Naive thymus-derived CD4-positive, alpha-beta T cell (primary cell): Measurements from ENCODE around the gene ARF4. TPM values are rescaled to one million over a fixed set of nuclear protein-coding genes. Genes with fewer than 3 reads are reported as not detected.
A peak's percentile ranks its signal among the peaks of the same experiment; 100 is the strongest.

Source experiments
- ATAC-seq: fragments of 150-1000 bp; cut with Tn5 transposase; 2 replicates; pipeline ENCODE4 v1.10.0; 2021; ENCODE audit warnings: mild to moderate bottlenecking, moderate library complexity
- CTCF ChIA-PET: fragments of 350-600 bp; sonication (Branson Sonifier 250); formaldehyde crosslinking; loops from one replicate; lab custom pipeline; 2021; ENCODE audit warnings: antibody characterized with exemption; lab: Charles Lee
- POLR2A ChIA-PET: fragments of 350-600 bp; sonication (Branson Sonifier 250); formaldehyde crosslinking; loops from one replicate; lab custom pipeline; 2021; ENCODE audit warnings: antibody characterized with exemption, inconsistent platforms; lab: Charles Lee
- DNase-seq, 9 donors: peaks; one replicate each; pipeline versions ENCODE4 v3.0.0 to v3.0.0-alpha.2; 2020 to 2022; ENCODE audit warnings: mixed read lengths in 1 of 9
- H3K27ac ChIP-seq: one replicate; pipeline ENCODE4 v1.7.0; 2013; ENCODE audit warnings: mild to moderate bottlenecking, low read depth, low read length, moderate library complexity
- H3K27me3 ChIP-seq, 2 donors: one replicate each; pipeline ENCODE4 v1.7.0; 2013; ENCODE audit warnings: low read length in 2 of 2, mild to moderate bottlenecking in 2 of 2, moderate library complexity in 2 of 2; ENCODE audit not compliant: control insufficient read depth in 2 of 2, insufficient read depth in 2 of 2
- H3K36me3 ChIP-seq, 3 experiments: 1 replicate in 2 of 3; 2 replicates in 1 of 3; pipeline ENCODE4 v1.7.0; 2013; ENCODE audit warnings: low read length in 3 of 3, mild to moderate bottlenecking in 3 of 3, moderate library complexity in 1 of 3; ENCODE audit not compliant: insufficient read depth in 3 of 3, control insufficient read depth in 2 of 3
- H3K4me1 ChIP-seq, 2 donors: one replicate each; pipeline ENCODE4 v1.7.0; 2013; ENCODE audit warnings: low read length in 2 of 2, mild to moderate bottlenecking in 2 of 2, moderate library complexity in 1 of 2; ENCODE audit not compliant: control insufficient read depth in 2 of 2, insufficient read depth in 2 of 2
- H3K4me3 ChIP-seq: 2 replicates; pipeline ENCODE4 v1.7.0; 2013; ENCODE audit warnings: mild to moderate bottlenecking, low read length
- H3K9me3 ChIP-seq, 3 experiments: 1 replicate in 2 of 3; 2 replicates in 1 of 3; pipeline ENCODE4 v1.7.0; 2013; ENCODE audit warnings: low read length in 3 of 3; ENCODE audit not compliant: control insufficient read depth in 2 of 3
- H3K27ac Mint-ChIP-seq, 9 donors: one replicate each; pipeline ENCODE4 v1.8.0; 2020 to 2022; ENCODE audit warnings: mixed read lengths in 9 of 9, mild to moderate bottlenecking in 8 of 9, moderate library complexity in 5 of 9, inconsistent platforms in 2 of 9
- H3K27me3 Mint-ChIP-seq, 5 donors: one replicate each; pipeline ENCODE4 v1.8.0; 2021 to 2022; ENCODE audit warnings: mixed read lengths in 5 of 5, mild to moderate bottlenecking in 1 of 5
- H3K36me3 Mint-ChIP-seq, 5 donors: one replicate each; pipeline ENCODE4 v1.8.0; 2020 to 2022; ENCODE audit warnings: mixed read lengths in 5 of 5, mild to moderate bottlenecking in 3 of 5, inconsistent platforms in 1 of 5
- H3K4me1 Mint-ChIP-seq, 7 donors: one replicate each; pipeline ENCODE4 v1.8.0; 2020 to 2022; ENCODE audit warnings: mixed read lengths in 7 of 7, mild to moderate bottlenecking in 3 of 7, inconsistent platforms in 1 of 7
- H3K4me3 Mint-ChIP-seq, 10 donors: one replicate each; pipeline ENCODE4 v1.8.0; 2020 to 2022; ENCODE audit warnings: mild to moderate bottlenecking in 10 of 10, mixed read lengths in 10 of 10, moderate library complexity in 6 of 10, inconsistent platforms in 2 of 10
- H3K9me3 Mint-ChIP-seq, 11 donors: one replicate each; pipeline ENCODE4 v1.8.0; 2020 to 2022; ENCODE audit warnings: mixed read lengths in 11 of 11, mild to moderate bottlenecking in 4 of 11, inconsistent platforms in 1 of 11, moderate library complexity in 1 of 11
- intact Hi-C, 2 donors: fragments of 100-400 bp; cut with micrococcal nuclease; formaldehyde crosslinking; loops; one replicate each; pipeline ENCODE4 v1.15.1; 2023
- polyA plus RNA-seq, 2 donors: library from polyadenylated mRNA; unstranded; fragments of 300-500 nt; fragmentation: Illumina TruSeq; gene quantifications; one replicate each; pipeline ENCODE4 v1.2.3, GENCODE V29; 2021
- total RNA-seq, 6 experiments: library from RNA in 5 of 6; stranded (reverse) in 5 of 6; gene quantifications; 1 replicate in 5 of 6; 2 replicates in 1 of 6; pipeline ENCODE4 v1.2.3 and lab custom pipeline; 2021 to 2026

The ARF4 gene
- total and polyA plus RNA-seq, 7 experiments from 2014 or later = 50.9 to 130 (median 63.4) TPM

GRCh38 chr3:57572096-57572495 lies 25.0 kb downstream of the ARF4 start:
- ATAC-seq (no peak), DNase-seq (no peak)
- H3K27ac ChIP-seq = no peak overlapping the region
- peaks cover 13 to 45% (median 17%) of the 10 kb centered on the region in 5 donors for H3K36me3 Mint-ChIP-seq
- no peaks in the 10 kb centered on the region for H3K9me3 Mint-ChIP-seq
- peaks cover 0 to 51% (median 8%) of the 10 kb centered on the region in 3 experiments for H3K36me3 ChIP-seq
- intact Hi-C loops = no loop called here
- no peak overlapping the region for H3K4me3 Mint-ChIP-seq
- no peaks in the 10 kb centered on the region for H3K4me1 ChIP-seq
- no peaks in the 10 kb centered on the region for H3K9me3 ChIP-seq
- H3K27me3 ChIP-seq = no peaks in the 10 kb centered on the region
- H3K4me3 ChIP-seq = no peak overlapping the region
- no peak overlapping the region for H3K27ac Mint-ChIP-seq
- peaks cover 6 to 22% (median 12%) of the 10 kb centered on the region in 7 donors for H3K4me1 Mint-ChIP-seq
- POLR2A ChIA-PET = interaction anchor here (0.5 to 1.5 kb wide), 4 partner anchors 16 to 982 kb away, joined by 3 to 6 read pairs (median 4); partner anchors contain the start of gene PDE12
- H3K27me3 Mint-ChIP-seq = no peaks in the 10 kb centered on the region
- CTCF ChIA-PET = no interaction called here

GRCh38 chr3:57570878-57571277 lies 26.3 kb downstream of the ARF4 start:
- no peak overlapping the region for H3K4me3 ChIP-seq
- intact Hi-C loops = no loop called here
- H3K4me3 Mint-ChIP-seq = no peak overlapping the region
- H3K36me3 ChIP-seq = peaks cover 0 to 44% (median 4%) of the 10 kb centered on the region in 3 experiments
- no peaks in the 10 kb centered on the region for H3K4me1 ChIP-seq
- peaks cover under 1 to 14% (median 7%) of the 10 kb centered on the region in 7 donors for H3K4me1 Mint-ChIP-seq
- no peak overlapping the region for H3K27ac ChIP-seq
- H3K27ac Mint-ChIP-seq = peak overlapping the region in 4 of 9 donors; percentile 8 to 64 (median 24)
- peaks cover 8 to 41% (median 12%) of the 10 kb centered on the region in 5 donors for H3K36me3 Mint-ChIP-seq
- ChIA-PET POLR2A (interaction anchor here (1.1 kb wide), 1 partner anchor 14 kb away, joined by 4 read pairs; the partner anchor contains the start of gene PDE12), CTCF (no interaction called here)
- no peaks in the 10 kb centered on the region for H3K9me3 ChIP-seq
- H3K27me3 ChIP-seq = no peaks in the 10 kb centered on the region
- H3K9me3 Mint-ChIP-seq = no peaks in the 10 kb centered on the region
- no peaks in the 10 kb centered on the region for H3K27me3 Mint-ChIP-seq
- ATAC-seq = no peak
- DNase-seq = no peak

GRCh38 chr3:57569859-57570450 lies 27.2 kb downstream of the ARF4 start:
- no peak for ATAC-seq
- no peaks in the 10 kb centered on the region for H3K27me3 Mint-ChIP-seq
- Histone ChIP-seq H3K4me3 (no peak overlapping the region), H3K27me3 (no peaks in the 10 kb centered on the region), H3K4me1 (no peaks in the 10 kb centered on the region), H3K36me3 (peaks cover 0 to 38% (median 4%) of the 10 kb centered on the region in 3 experiments), H3K9me3 (no peaks in the 10 kb centered on the region), H3K27ac (no peak overlapping the region)
- H3K9me3 Mint-ChIP-seq = no peaks in the 10 kb centered on the region
- intact Hi-C loops = no loop called here
- ChIA-PET POLR2A (interaction anchor here (1.1 kb wide), 1 partner anchor 13 kb away, joined by 4 read pairs; the partner anchor contains the start of gene PDE12), CTCF (no interaction called here)
- H3K4me3 Mint-ChIP-seq = no peak overlapping the region
- H3K4me1 Mint-ChIP-seq = peaks cover 0 to 12% (median 5%) of the 10 kb centered on the region in 7 donors
- DNase-seq = no peak
- H3K27ac Mint-ChIP-seq = peak overlapping the region in 3 of 9 donors; percentile 3 to 61 (median 14)
- peaks cover 7 to 34% (median 10%) of the 10 kb centered on the region in 5 donors for H3K36me3 Mint-ChIP-seq

- ChIA-PET CTCF (no interaction called here), POLR2A (interaction anchor here (0.6 to 3.8 kb wide), 3 partner anchors 37 to 792 kb away, joined by 3 to 22 read pairs (median 4); partner anchors contain the start of gene ARF4)
- H3K27ac ChIP-seq = no peak overlapping the region
- peaks cover 0 to 29% (median 23%) of the 10 kb centered on the region in 5 donors for H3K36me3 Mint-ChIP-seq
- peak overlapping the region in 3 of 9 donors; percentile 34 to 38 (median 37) for H3K27ac Mint-ChIP-seq
- no peaks in the 10 kb centered on the region for H3K9me3 ChIP-seq
- no peaks in the 10 kb centered on the region for H3K27me3 Mint-ChIP-seq
- peak overlapping the region; percentile 23 to 95 (median 54) for H3K4me3 Mint-ChIP-seq
- H3K4me1 ChIP-seq = peaks cover 26% of the 10 kb centered on the region in 2 donors
- DNase-seq (no peak), ATAC-seq (no peak)
- no peak overlapping the region for H3K4me3 ChIP-seq
- H3K4me1 Mint-ChIP-seq = peaks cover 19 to 69% (median 55%) of the 10 kb centered on the region in 7 donors
- intact Hi-C loops = loop anchor here (5.0 kb wide), 2 partner anchors 387 to 1002 kb away; partner anchors contain the start of gene CCDC66 (in 1 of the 2)
- no peaks in the 10 kb centered on the region for H3K27me3 ChIP-seq
- H3K36me3 ChIP-seq = peaks cover 0 to 26% (median 18%) of the 10 kb centered on the region in 3 experiments
- H3K9me3 Mint-ChIP-seq = no peaks in the 10 kb centered on the region
Observed at GRCh38 chr3:57559526-57559925, 37.6 kb downstream of the ARF4 start.

GRCh38 chr3:57557085-57557537 lies 40.0 kb downstream of the ARF4 start:
- Histone ChIP-seq H3K27me3 (no peaks in the 10 kb centered on the region), H3K36me3 (peaks cover 0 to 18% (median 14%) of the 10 kb centered on the region in 3 experiments), H3K4me1 (peaks cover 26% of the 10 kb centered on the region in 2 donors), H3K4me3 (peak overlapping the region; percentile 74), H3K27ac (peak overlapping the region; percentile 96), H3K9me3 (no peaks in the 10 kb centered on the region)
- peak; percentile 17 to 47 (median 29) for DNase-seq
- intact Hi-C loops = loop anchor here (2.0 to 5.0 kb wide), 5 partner anchors 136 to 1000 kb away; partner anchors contain the start of genes CCDC66 (in 2 of the 2) and DENND6A (in 1 of the 2)
- Mint-ChIP-seq H3K9me3 (no peaks in the 10 kb centered on the region), H3K27me3 (no peaks in the 10 kb centered on the region), H3K4me1 (peaks cover 13 to 60% (median 45%) of the 10 kb centered on the region in 7 donors), H3K36me3 (peaks cover 0 to 25% (median 19%) of the 10 kb centered on the region in 5 donors), H3K4me3 (peak overlapping the region; percentile 85 to 99 (median 92)), H3K27ac (peak overlapping the region; percentile 94 to 99 (median 98))
- peak; percentile 45 for ATAC-seq
- CTCF ChIA-PET = interaction anchor here (0.6 to 1.1 kb wide), 2 partner anchors 39 to 334 kb away, joined by 4 to 5 read pairs; no protein-coding TSS in a partner anchor
- POLR2A ChIA-PET = interaction anchor here (0.6 to 3.2 kb wide), 14 partner anchors 10 to 871 kb away, joined by 3 to 88 read pairs (median 6); partner anchors contain the start of genes ARF4, DENND6A and SLMAP

- Mint-ChIP-seq H3K27ac (peak overlapping the region; percentile 94 to 99 (median 98)), H3K9me3 (no peaks in the 10 kb centered on the region), H3K36me3 (peaks cover 0 to 25% (median 19%) of the 10 kb centered on the region in 5 donors), H3K4me1 (peaks cover 13 to 57% (median 43%) of the 10 kb centered on the region in 7 donors), H3K4me3 (peak overlapping the region; percentile 85 to 99 (median 92)), H3K27me3 (no peaks in the 10 kb centered on the region)
- ATAC-seq (peak; percentile 51), DNase-seq (peak in 2 of 9 donors; percentile 23 to 46)
- Histone ChIP-seq H3K27ac (peak overlapping the region; percentile 96), H3K36me3 (peaks cover 0 to 15% (median 12%) of the 10 kb centered on the region in 3 experiments), H3K9me3 (no peaks in the 10 kb centered on the region), H3K4me1 (peaks cover 24 to 26% of the 10 kb centered on the region in 2 donors), H3K4me3 (peak overlapping the region; percentile 74), H3K27me3 (no peaks in the 10 kb centered on the region)
- POLR2A ChIA-PET = interaction anchor here (0.6 to 3.2 kb wide), 19 partner anchors 8 to 873 kb away, joined by 3 to 88 read pairs (median 6); partner anchors contain the start of genes ARF4, DENND6A, HTD2 and RPP14
- CTCF ChIA-PET = interaction anchor here (0.6 to 1.1 kb wide), 2 partner anchors 39 to 333 kb away, joined by 4 to 5 read pairs; no protein-coding TSS in a partner anchor
- intact Hi-C loops = loop anchor here (1.0 to 5.0 kb wide), 11 partner anchors 41 to 1000 kb away; partner anchors contain the start of genes ARF4 (in 2 of the 2), CCDC66 (in 2 of the 2), DENND6A (in 2 of the 2) and SLMAP (in 2 of the 2)
Observed at GRCh38 chr3:57556459-57557084, 40.6 kb downstream of the ARF4 start.
